Muscle layer of duodenum (tissue), 2 donors: ENCODE data around the gene LSMEM2.
"Not testable (repeated sequence)": the region's sequence is repeated elsewhere in the genome, so short reads cannot be mapped to it uniquely, and the experiment has no call there.

Experiments used
- H3K27ac ChIP-seq: one replicate; pipeline ENCODE4 v1.7.0; 2013; ENCODE audit warnings: mild to moderate bottlenecking, low read length
- H3K27me3 ChIP-seq: one replicate; pipeline ENCODE4 v1.7.0; 2013; ENCODE audit warnings: low read depth, mild to moderate bottlenecking, control low read depth, low read length
- H3K36me3 ChIP-seq, 2 donors: one replicate each; pipeline ENCODE4 v1.7.0; 2013; ENCODE audit warnings: low read length in 2 of 2, control low read depth in 1 of 2, mild to moderate bottlenecking in 1 of 2; ENCODE audit not compliant: insufficient read depth in 2 of 2, control insufficient read depth in 1 of 2
- H3K4me1 ChIP-seq, 2 donors: one replicate each; pipeline ENCODE4 v1.7.0; 2013; ENCODE audit warnings: low read length in 2 of 2, mild to moderate bottlenecking in 2 of 2, control low read depth in 1 of 2, moderate library complexity in 1 of 2; ENCODE audit not compliant: insufficient read depth in 2 of 2, control insufficient read depth in 1 of 2
- H3K4me3 ChIP-seq, 2 donors: one replicate each; pipeline ENCODE4 v1.7.0; 2013; ENCODE audit warnings: low read length in 2 of 2, low read depth in 1 of 2, mild to moderate bottlenecking in 1 of 2
- H3K9me3 ChIP-seq, 2 donors: one replicate each; pipeline ENCODE4 v1.7.0; 2013; ENCODE audit warnings: low read length in 2 of 2, control low read depth in 1 of 2, mild to moderate bottlenecking in 1 of 2; ENCODE audit not compliant: control insufficient read depth in 1 of 2
- donor health status: healthy.

LSMEM2 gene

DNA sequence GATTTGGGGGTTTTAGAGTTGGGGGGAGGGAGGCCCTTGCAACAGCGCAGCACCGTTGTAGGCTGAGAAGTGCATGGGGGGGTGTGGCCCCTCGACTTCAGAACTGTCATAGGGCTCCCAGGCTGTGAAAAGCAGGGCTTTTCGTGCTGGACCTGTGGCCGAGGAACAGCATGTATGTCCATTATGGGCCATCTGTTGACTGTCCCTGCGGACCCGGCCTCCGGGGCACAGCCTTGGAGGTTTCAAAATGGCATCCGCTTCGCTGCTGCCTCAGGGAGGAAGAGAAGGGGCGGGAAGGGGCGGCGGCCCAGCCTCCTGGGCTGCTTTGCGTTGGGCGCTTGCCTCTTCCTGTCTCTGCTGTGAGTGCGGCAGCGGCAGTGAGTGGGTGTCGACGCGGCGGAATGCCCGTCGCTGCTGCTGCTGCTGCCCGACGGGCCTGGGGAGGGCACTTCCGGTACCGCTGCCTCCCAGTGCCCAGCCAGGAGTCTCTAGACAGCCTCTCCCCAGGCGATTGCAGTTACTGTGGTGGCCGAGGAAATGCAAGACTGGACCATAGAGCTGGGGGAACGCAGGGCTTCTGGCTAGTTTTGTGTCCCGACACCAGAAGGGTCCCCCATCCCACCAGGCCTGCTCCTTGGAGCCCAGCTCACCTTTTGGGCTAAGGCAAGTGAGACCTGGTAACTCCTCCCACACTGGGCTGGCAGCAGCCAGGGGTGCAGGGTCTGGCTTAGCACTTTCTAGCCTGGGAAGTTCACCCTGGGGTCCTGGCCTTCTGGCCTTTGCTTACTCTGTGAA, 40.9 kb upstream of the LSMEM2 start:
- Histone ChIP-seq H3K9me3 (no peaks in the 10 kb centered on the region), H3K36me3 (no peaks in the 10 kb centered on the region), H3K4me3 (peak overlapping the region; percentile 78 to 96), H3K27me3 (no peaks in the 10 kb centered on the region), H3K27ac (peak overlapping the region; percentile 75), H3K4me1 (peaks cover 31 to 56% of the 10 kb centered on the region in 2 donors)

DNA sequence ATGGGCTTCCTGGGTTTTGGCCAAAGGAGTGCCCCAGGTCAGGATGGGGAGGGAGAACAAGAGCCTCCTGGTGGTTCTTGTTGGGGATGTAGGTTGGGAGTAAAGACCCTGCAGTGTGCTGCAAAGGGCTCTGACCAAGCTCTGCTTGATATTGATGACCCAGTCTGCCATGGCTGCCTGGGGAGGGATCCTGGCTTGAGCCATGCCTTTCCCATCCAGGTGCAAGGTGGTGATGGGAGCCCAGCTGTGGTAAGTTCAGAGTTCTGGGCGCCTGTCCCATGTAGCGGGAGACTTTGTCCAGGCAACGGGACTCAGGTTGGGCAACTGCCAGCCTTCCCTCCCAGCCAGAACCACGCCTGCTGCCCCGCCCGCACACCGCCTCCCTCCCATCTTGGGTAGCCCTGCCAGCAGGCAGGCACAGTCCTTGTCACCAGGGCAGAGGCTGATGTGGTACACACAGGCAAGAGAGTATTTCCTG, 40.3 kb upstream of the LSMEM2 start:
- H3K27me3 ChIP-seq, result no peaks in the 10 kb centered on the region
- H3K27ac ChIP-seq, result peak overlapping the region; percentile 75
- H3K36me3 ChIP-seq, result peaks cover 0 to 4% of the 10 kb centered on the region in 2 donors
- H3K4me3 ChIP-seq, result peak overlapping the region; percentile 78 to 96
- H3K4me1 ChIP-seq, result peaks cover 32 to 58% of the 10 kb centered on the region in 2 donors
- H3K9me3 ChIP-seq, result no peaks in the 10 kb centered on the region

DNA sequence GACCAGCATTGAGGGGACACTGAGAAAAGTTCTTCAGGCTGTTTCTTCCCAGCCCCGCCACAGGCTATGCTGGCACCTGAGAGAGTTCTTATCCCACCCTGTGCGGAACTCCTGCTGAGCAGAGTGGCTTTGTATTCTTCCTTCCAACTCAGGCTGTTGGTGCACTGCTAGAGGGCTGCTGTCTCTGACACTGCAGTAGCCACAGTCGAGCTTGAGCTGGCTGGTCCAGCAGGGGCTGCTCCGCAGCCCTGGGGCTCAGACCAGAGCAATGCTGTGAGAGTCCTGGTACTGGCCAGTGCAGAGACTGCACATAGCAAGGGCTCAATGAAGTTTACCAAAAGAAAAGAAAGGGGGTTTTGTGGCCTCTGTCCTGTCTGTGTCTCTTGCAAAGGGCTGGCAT, 39.2 kb upstream of the LSMEM2 start:
- peaks cover 0 to 5% of the 10 kb centered on the region in 2 donors for H3K36me3 ChIP-seq
- H3K4me1 ChIP-seq, result peaks cover 32 to 63% of the 10 kb centered on the region in 2 donors
- H3K27ac ChIP-seq, result peak overlapping the region; percentile 75
- no peaks in the 10 kb centered on the region for H3K9me3 ChIP-seq
- H3K4me3 ChIP-seq, result no peak overlapping the region
- no peaks in the 10 kb centered on the region for H3K27me3 ChIP-seq

DNA sequence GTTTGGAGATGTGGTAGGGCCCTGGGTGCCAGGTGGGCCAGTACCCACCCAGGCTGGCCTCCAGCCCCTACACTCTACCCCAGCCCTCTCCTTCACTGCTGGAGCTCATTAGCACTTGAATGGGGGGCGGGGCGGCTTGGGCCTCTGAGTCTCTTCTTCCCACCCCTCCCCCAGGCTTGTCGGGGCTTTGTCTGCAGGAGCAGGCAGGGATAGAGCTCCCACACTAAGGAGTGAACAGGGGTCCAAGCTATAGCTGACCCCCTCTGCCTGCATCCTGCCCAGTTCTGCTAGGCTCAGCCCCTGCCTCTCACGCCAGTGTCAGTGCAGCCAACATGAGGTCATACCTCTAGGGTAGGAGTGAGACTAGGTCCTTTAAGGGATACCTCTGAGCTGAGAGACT, 37.7 kb upstream of the LSMEM2 start:
- Histone ChIP-seq H3K36me3 (peaks cover 0 to 5% of the 10 kb centered on the region in 2 donors), H3K27ac (peak overlapping the region; percentile 60), H3K9me3 (no peaks in the 10 kb centered on the region), H3K27me3 (no peaks in the 10 kb centered on the region), H3K4me1 (peaks cover 39 to 76% of the 10 kb centered on the region in 2 donors), H3K4me3 (no peak overlapping the region)

DNA sequence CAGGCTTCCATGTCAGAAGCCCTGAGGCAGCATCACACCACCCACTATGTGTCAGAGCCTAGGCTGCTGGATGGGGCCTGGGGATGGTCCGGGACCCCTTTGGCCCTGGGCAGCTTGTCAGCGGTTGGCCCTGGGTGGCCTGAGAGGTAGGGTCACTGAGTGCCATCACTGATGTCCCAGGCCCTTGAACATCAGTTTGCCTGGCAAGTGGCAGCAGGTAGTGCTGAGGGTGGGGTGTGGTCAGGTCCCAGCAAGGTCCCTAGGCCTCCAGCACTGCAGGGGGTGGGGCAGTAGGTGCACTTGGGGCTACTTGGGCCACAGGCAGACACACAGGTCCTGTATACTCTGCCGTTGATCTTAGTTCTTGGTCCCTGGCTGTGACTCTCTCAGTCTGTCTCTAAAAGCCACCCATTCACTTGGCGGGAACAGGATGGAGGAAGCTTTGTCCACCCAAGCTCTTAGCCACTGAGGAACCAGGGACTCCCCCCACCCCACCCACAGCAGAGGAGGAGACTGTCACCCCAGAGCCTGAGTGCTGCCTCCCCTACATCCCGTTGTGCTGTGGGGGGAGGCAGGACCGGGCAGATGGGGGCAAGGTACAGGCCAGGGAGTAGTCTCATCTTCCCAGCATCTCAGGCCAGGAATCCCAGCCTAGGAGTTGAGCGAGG, 37.0 kb upstream of the LSMEM2 start:
- Histone ChIP-seq H3K27me3 (no peaks in the 10 kb centered on the region), H3K36me3 (peaks cover 0 to 5% of the 10 kb centered on the region in 2 donors), H3K27ac (peak overlapping the region; percentile 77), H3K9me3 (no peaks in the 10 kb centered on the region), H3K4me3 (no peak overlapping the region), H3K4me1 (peaks cover 39 to 82% of the 10 kb centered on the region in 2 donors)

DNA sequence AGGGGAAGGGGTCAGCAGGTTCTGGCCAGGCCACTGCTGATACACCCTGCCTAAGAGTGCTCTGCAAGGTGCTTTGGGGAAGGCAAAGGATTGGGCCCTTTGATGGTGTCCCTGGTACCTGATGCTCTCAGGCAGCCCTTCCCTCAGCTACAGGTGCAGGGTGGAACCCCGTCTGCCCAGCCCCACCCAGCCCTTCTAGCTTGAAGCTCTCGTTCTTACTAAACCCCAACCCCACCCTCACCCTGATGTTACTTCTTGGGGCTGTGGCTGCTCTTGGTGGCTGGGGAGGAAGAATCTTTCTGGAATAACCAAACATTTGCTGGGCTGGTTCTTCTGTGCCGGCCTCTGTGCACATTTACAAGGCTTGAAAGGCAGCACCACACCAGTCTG, 36.5 kb upstream of the LSMEM2 start:
- Histone ChIP-seq H3K4me1 (peaks cover 40 to 82% of the 10 kb centered on the region in 2 donors), H3K9me3 (no peaks in the 10 kb centered on the region), H3K4me3 (no peak overlapping the region), H3K36me3 (peaks cover 0 to 5% of the 10 kb centered on the region in 2 donors), H3K27me3 (no peaks in the 10 kb centered on the region), H3K27ac (peak overlapping the region; percentile 77)

DNA sequence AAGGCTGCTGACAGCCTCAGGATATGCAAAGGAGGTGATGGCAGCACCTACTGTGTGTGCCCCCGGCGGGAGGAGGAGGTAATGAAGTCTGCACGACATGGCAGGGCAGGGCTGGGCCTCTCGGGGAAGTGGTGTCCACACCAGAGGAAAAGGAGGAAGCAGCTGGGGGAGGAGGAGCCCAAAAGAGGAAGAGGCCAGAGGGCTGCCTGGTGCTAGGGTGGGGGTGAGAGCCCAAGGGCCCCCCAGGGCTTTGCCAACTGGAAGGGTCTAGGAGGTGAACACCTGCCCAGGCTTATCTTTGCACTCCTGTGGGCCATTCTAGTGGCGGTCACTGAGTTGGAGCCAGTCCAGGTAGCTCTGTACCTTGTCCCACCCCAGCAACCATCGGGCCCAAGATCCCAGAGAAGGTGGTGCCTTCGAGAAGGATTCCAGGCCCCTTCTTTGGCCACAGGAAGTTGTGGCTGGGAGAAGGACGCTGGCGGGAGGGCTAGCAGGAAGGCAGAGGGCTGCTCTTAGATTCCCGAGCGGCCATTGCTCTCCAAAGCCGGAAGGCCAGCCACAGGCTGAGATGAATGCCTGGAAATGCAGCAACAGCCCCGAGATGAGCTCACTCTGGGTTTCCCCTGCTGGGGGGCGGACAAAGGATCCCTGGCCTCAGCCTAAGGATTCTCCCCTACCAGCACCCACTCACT, 35.9 kb upstream of the LSMEM2 start:
- no peaks in the 10 kb centered on the region for H3K9me3 ChIP-seq
- H3K36me3 ChIP-seq, result peaks cover 0 to 5% of the 10 kb centered on the region in 2 donors
- H3K4me3 ChIP-seq, result peak overlapping the region; percentile 12 to 42
- H3K4me1 ChIP-seq, result peaks cover 42 to 87% of the 10 kb centered on the region in 2 donors
- H3K27me3 ChIP-seq, result no peaks in the 10 kb centered on the region
- peak overlapping the region; percentile 77 for H3K27ac ChIP-seq

DNA sequence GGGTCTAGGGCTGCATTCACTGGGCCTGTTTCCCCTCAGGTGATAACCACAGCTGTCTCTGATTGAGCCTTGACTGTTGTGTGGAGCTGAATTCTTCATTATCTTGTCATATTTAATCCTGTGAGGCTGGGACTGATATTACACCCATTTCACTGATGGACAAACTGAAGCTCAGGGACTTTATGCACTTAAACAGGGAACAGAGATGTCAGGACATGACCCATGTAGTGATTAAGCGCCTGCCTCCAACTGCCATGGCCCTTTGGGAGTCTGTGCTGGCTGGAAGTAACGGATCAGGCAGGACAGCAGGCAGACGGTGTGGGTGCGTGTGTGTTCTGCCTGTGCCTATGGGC, 35.4 kb upstream of the LSMEM2 start:
- peak overlapping the region; percentile 12 to 42 for H3K4me3 ChIP-seq
- H3K9me3 ChIP-seq, result no peaks in the 10 kb centered on the region
- H3K36me3 ChIP-seq, result peaks cover 0 to 5% of the 10 kb centered on the region in 2 donors
- H3K27ac ChIP-seq, result peak overlapping the region; percentile 77
- H3K4me1 ChIP-seq, result peaks cover 47 to 88% of the 10 kb centered on the region in 2 donors
- no peaks in the 10 kb centered on the region for H3K27me3 ChIP-seq

DNA sequence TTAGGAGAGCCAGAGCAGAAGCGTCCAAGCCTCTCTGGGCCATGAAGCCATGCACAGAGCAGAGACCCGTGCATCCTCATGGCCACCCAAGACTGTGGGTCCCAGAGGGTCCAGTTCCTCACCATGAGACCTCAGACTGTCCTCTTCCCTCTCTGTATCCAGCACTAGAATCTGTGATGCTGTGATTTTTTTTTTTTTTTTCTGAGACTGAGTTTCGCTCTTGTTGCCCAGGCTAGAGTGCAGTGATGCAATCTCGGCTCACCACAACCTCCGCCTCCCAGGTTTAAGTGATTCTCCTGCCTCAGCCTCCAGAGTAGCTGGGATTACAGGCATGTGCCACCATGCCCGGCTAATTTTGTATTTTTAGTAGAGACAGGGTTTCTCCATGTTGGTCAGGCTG, 34.1 kb upstream of the LSMEM2 start:
- H3K4me1 ChIP-seq, result peaks cover 39 to 88% of the 10 kb centered on the region in 2 donors
- H3K36me3 ChIP-seq, H3K27me3 ChIP-seq, H3K4me3 ChIP-seq, H3K9me3 ChIP-seq: not testable (repeated sequence)
- peak overlapping the region; percentile 10 for H3K27ac ChIP-seq

DNA sequence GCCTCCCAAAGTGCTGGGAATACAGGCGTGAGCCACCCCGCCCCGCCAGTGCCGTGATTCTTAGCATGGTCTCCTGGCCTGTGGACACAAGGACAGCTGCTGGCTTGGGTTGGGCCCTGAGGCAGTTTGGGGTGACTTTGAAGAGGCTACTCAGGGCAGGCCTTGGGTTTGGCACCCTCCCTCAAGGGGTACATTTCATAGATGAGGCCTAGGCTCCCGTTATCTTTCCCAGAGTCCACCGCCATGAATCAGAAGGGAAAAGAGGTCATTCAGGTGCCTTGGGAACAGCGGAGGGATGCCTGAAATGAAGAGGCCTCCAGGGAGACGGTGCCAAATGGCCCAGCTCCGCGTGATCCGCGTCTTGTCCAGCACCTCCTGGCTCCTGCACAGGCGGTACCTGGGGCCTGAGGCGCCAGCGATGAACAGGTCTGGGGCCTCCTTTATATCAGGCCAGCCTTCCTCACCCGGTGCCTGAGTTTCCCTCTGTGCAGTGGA, 33.6 kb upstream of the LSMEM2 start:
- H3K27ac ChIP-seq, result peak overlapping the region; percentile 67
- peaks cover 0 to 5% of the 10 kb centered on the region in 2 donors for H3K36me3 ChIP-seq
- no peaks in the 10 kb centered on the region for H3K9me3 ChIP-seq
- H3K4me1 ChIP-seq, result peaks cover 36 to 88% of the 10 kb centered on the region in 2 donors
- no peaks in the 10 kb centered on the region for H3K27me3 ChIP-seq
- peak overlapping the region; percentile 50 to 59 for H3K4me3 ChIP-seq
